SH-SY5Y (cell line): ENCODE measurements around the gene DTX4.

Experiments used
- GATA2 ChIP-seq: IDR thresholded peaks from 2 replicates; pipeline ENCODE4 v1.6.1; 2011; ENCODE audit warnings: mild to moderate bottlenecking, low read depth, low read length
- GATA3 ChIP-seq: IDR thresholded peaks from 2 replicates; pipeline ENCODE4 v1.6.1; 2011; ENCODE audit warnings: low read depth, mild to moderate bottlenecking, low read length, moderate library complexity

DNA sequence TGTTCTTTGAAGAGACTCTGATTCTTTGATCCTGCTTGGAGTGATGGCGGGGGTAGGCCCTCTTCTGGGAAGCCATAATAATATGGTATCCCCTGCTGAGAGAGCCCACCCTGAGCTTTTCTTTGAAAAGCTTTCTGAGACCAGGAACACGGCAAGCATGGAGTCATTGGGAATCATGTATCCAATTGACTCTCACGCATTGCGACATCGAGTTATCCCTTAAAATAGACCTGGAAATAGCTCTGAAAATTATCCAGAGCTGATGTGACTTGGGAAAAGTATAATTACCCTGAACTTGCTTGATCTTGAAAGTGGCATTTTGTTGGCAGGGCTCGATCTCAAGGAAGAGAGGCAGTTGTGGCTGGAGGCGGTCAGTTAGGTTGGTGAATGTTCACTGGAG is 77.6 kb downstream of the DTX4 start:
- no peak for TF ChIP-seq GATA3
- TF ChIP-seq GATA2, result no peak
